Measurements from ENCODE around the gene TUFT1.

GRCh38 chr1:151512801-151513625 lies 27.1 kb upstream of the TUFT1 start:
- TF ChIP-seq POLR2AphosphoS5 (IDR thresholded peaks at IDR 0.05), result peak in 2 of 3 donors; percentile 76 to 83
- TF ChIP-seq, protein P1, sequence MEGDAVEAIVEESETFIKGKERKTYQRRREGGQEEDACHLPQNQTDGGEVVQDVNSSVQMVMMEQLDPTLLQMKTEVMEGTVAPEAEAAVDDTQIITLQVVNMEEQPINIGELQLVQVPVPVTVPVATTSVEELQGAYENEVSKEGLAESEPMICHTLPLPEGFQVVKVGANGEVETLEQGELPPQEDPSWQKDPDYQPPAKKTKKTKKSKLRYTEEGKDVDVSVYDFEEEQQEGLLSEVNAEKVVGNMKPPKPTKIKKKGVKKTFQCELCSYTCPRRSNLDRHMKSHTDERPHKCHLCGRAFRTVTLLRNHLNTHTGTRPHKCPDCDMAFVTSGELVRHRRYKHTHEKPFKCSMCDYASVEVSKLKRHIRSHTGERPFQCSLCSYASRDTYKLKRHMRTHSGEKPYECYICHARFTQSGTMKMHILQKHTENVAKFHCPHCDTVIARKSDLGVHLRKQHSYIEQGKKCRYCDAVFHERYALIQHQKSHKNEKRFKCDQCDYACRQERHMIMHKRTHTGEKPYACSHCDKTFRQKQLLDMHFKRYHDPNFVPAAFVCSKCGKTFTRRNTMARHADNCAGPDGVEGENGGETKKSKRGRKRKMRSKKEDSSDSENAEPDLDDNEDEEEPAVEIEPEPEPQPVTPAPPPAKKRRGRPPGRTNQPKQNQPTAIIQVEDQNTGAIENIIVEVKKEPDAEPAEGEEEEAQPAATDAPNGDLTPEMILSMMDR (IDR thresholded peaks at IDR 0.05), result peak in 1 of 7 experiments; percentile 0
- TF ChIP-seq POLR2A (IDR thresholded peaks at IDR 0.05), result no peak
- no peak for TF ChIP-seq EP300 (IDR thresholded peaks at IDR 0.05)

Data from stomach (tissue), 4 donors.